T-helper 1 cell treated with Interleukin-12 subunit alpha and Interleukin-12 subunit beta and Interleukin-4 antibody, amounts not matched to agents 30 μg/mL and 1 μg/mL, for 36 hours (primary cell): Measurements from ENCODE around the gene ECEL1.

Experiments
- H3K27ac Mint-ChIP-seq: one replicate; pipeline ENCODE4 v1.8.0; 2021; ENCODE audit warnings: mild to moderate bottlenecking, mixed read lengths
- H3K27me3 Mint-ChIP-seq: one replicate; pipeline ENCODE4 v1.8.0; 2021; ENCODE audit warnings: low read depth, mixed read lengths
- H3K36me3 Mint-ChIP-seq: one replicate; pipeline ENCODE4 v1.8.0; 2021; ENCODE audit warnings: low read depth, mixed read lengths
- H3K4me1 Mint-ChIP-seq: one replicate; pipeline ENCODE4 v1.8.0; 2021; ENCODE audit warnings: low read depth, mixed read lengths
- H3K4me3 Mint-ChIP-seq: one replicate; pipeline ENCODE4 v1.8.0; 2021; ENCODE audit warnings: mild to moderate bottlenecking, moderate library complexity, mixed read lengths
- H3K9me3 Mint-ChIP-seq: one replicate; pipeline ENCODE4 v1.8.0; 2021; ENCODE audit warnings: mixed read lengths

The ECEL1 gene

DNA sequence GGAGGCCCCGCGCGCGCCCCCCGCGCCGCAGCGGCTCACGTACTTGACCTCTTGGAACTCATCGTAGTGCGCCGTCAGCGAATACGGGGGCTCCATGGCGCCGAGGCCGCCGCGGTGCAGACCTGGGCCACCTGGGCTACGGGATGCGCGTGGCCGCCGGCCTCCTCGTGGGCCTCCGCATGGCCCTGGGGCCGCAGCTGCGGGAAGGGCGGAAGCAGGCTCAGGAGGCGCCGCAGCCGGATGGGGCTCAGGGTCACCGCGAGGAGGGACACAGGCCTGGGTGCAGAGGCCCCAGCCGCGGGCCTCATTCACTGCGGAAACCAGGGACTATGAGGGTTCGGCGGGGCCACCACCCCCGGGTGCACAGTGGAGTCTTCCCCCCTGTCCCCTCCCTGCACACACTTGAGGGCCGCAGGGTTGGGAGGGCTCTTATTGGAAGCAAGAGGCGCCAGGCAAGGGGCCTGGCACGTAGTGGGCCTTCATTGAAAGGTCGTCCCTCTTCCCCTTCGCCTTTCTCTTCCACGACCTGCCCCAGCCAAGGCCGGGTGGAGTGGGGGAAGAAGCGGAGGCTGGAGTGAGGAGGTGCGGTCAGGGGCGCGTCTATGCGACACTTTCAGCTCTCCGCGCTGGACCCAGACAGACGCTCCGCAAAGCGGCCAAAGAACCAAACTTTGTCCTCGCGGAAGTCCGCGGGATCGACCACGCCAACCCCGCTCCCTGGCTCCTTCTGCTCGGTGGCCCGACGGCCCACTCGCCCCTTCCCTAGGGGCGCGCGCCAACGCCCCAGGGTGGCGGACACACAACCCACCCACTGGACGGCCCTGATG lies 863 bp downstream of the ECEL1 start:
- no peak overlapping the region for H3K4me3 Mint-ChIP-seq
- no peaks in the 10 kb centered on the region for H3K4me1 Mint-ChIP-seq
- no peak overlapping the region for H3K27ac Mint-ChIP-seq
- H3K27me3 Mint-ChIP-seq, result peaks cover 46% of the 10 kb centered on the region
- H3K9me3 Mint-ChIP-seq, result no peaks in the 10 kb centered on the region
- peaks cover 1% of the 10 kb centered on the region for H3K36me3 Mint-ChIP-seq

DNA sequence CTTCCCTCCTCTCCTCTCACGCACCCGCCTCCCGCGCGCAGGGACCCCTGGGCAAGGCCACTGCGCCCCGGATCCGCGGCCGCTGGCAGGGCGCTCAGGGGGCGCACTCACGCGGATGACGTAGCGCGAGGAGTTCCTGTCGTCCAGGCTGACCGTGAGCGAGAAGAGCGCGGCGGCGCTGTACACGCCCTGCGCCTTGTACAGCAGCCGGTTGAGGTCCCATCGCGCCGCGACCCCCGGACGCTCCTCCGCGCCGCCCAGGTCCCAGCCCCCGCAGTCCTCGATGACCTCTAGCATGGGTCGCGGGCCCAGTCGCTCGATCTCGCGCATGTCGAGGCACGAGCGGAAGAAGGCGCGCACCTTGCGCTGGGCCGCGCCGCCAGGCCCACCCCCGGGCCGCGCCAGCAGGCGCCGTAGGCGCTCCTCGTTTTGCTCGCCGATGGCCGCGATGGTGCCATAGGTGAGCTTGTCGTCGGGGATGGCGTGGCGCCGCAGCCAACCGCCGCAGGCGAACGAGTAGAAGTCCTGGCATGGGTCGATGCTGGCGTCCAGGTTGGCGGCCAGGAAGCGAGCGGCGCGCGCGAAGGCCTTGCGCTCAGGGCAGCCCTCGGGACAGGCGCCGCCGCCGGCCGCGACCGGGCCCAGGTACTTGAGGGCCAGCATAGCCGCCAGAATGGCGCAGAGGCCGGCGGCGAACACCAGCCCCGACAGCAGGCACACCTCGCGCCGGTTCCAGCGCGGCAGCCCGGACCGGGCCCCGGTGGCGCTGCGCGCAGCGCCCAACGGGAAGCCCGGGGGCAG lies 1.7 kb downstream of the ECEL1 start:
- no peak overlapping the region for H3K27ac Mint-ChIP-seq
- H3K4me1 Mint-ChIP-seq, result no peaks in the 10 kb centered on the region
- peaks cover 42% of the 10 kb centered on the region for H3K27me3 Mint-ChIP-seq

DNA sequence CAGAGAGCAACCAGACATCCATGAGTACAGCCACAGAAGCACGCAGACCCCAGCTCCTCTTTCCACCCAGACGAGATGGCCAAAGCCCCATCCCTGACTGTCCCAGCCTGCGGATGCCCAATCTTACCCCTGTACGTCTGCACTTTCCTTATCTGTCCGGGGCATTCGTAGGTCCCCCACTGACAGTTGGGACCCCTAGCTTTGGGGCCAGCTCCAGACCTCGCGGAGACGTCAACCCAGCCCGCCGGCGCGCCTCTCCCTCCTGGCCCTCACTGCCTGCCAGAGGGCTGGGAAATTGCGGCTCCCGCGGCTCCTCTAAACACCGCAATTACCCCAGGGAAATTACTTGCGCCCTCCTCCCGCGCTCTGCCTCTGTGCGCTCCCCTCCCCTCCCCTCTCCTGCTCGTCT lies 2.3 kb downstream of the ECEL1 start:
- Mint-ChIP-seq H3K4me1 (no peaks in the 10 kb centered on the region), H3K27ac (no peak overlapping the region), H3K27me3 (peaks cover 40% of the 10 kb centered on the region), H3K36me3 (peaks cover 1% of the 10 kb centered on the region), H3K4me3 (no peak overlapping the region), H3K9me3 (no peaks in the 10 kb centered on the region)

More for the DNA sequence above, 1.7 kb downstream of the ECEL1 start:
- Mint-ChIP-seq H3K36me3 (peaks cover 1% of the 10 kb centered on the region), H3K4me3 (no peak overlapping the region), H3K9me3 (no peaks in the 10 kb centered on the region)

DNA sequence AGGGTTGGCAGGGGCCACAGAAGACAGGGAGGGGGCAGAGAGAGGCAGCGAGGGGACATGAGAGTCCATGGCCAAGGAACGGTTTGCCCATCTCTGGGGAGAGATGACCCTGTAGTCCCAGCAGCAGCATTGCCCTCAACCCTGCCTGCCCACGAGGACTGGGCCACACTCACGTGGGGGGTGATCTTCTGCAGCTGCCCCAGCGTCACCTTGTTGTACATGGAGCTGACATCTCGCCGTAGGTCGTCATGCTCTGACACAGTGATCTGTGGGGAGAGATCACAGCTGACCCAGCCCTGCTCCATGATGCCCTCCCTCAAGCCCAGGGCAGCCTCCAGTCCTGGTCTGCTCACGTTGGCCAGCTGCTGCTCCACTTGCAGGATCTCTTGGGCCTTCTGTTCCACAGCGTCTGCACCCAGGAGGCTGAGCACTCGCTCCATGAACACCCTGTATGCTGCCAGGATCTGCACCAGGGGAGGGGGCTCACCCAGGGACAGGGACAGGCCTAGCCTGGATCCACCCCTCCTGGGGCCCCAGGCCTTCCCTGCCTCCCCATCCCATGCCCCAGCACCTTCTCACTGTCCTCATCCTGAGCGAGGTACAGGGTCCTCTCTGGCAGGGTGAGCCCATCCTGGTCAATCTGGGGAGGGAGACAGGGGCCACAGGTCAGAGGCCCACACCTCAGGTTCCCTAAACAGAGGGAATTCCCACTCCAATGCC lies 2.8 kb downstream of the ECEL1 start:
- no peaks in the 10 kb centered on the region for H3K9me3 Mint-ChIP-seq
- H3K4me1 Mint-ChIP-seq, result no peaks in the 10 kb centered on the region
- H3K4me3 Mint-ChIP-seq, result no peak overlapping the region
- peaks cover 1% of the 10 kb centered on the region for H3K36me3 Mint-ChIP-seq
- H3K27me3 Mint-ChIP-seq, result peaks cover 35% of the 10 kb centered on the region
- H3K27ac Mint-ChIP-seq, result no peak overlapping the region

DNA sequence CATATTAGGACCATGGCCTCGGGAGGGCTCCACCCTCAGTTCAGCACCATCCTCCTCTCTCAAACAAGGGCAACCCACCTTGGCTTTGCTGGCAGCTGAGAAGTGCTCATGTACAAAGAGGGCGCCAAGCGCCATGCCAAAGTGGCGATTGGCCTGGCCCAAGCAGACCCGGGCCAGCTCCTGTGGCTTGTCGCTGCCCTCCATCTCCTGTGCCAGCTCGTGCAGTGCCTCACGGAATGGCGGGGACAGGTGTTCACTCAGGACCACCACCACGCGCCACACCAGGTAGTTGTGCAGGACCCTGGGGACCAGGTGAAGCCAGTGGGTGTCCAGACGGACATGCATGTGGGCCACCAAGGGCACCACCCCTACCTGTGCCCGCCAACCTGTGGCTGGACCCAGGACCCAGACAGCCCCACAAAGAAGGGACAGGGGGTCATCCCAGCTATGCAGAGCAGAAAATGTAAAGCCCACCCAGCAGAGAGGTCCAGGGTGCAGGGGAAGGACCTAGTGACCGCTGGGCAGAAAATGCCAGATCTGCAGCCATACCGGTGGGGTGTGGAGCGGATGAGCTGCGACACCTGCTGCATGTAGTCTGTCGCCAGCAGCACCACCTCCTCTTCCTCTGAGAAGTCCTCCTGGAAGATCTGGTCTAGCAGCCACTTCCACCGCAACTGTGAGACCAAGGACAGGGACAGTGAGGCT lies 3.6 kb downstream of the ECEL1 start:
- Mint-ChIP-seq H3K36me3 (no peaks in the 10 kb centered on the region), H3K4me1 (no peaks in the 10 kb centered on the region), H3K27me3 (peaks cover 28% of the 10 kb centered on the region), H3K4me3 (no peak overlapping the region), H3K27ac (no peak overlapping the region), H3K9me3 (no peaks in the 10 kb centered on the region)

DNA sequence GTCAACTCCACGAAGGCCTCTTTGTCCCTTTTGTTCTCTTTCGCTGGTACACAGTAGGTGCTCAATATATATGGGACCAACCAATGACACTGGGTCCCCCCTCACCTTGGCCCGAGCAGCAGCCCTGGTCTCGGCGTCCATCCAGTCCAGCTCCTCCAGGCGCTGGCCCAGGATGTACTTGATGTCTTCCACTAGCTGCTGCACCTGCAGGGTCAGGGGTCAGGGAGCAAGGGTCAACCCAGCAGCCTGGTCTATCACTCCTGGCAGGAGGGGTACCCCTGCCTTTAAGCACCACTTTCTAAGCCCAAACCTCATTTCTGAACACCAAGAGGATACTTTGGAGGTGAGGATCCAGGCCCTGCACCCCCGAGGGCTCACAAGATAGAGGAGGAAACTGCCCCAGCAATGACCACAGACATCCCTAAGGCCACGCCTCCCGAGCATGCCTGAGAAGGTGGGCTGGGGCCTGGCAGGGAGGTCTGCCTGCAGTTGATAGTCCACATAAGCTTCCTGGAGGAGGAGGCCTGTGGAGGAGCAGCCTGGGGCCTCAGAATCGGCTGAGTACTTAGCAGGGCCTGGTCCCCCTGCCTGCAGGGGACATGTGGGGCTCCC lies 4.2 kb downstream of the ECEL1 start:
- Mint-ChIP-seq H3K27me3 (peaks cover 21% of the 10 kb centered on the region), H3K27ac (no peak overlapping the region), H3K36me3 (no peaks in the 10 kb centered on the region), H3K4me3 (no peak overlapping the region), H3K4me1 (no peaks in the 10 kb centered on the region), H3K9me3 (no peaks in the 10 kb centered on the region)

DNA sequence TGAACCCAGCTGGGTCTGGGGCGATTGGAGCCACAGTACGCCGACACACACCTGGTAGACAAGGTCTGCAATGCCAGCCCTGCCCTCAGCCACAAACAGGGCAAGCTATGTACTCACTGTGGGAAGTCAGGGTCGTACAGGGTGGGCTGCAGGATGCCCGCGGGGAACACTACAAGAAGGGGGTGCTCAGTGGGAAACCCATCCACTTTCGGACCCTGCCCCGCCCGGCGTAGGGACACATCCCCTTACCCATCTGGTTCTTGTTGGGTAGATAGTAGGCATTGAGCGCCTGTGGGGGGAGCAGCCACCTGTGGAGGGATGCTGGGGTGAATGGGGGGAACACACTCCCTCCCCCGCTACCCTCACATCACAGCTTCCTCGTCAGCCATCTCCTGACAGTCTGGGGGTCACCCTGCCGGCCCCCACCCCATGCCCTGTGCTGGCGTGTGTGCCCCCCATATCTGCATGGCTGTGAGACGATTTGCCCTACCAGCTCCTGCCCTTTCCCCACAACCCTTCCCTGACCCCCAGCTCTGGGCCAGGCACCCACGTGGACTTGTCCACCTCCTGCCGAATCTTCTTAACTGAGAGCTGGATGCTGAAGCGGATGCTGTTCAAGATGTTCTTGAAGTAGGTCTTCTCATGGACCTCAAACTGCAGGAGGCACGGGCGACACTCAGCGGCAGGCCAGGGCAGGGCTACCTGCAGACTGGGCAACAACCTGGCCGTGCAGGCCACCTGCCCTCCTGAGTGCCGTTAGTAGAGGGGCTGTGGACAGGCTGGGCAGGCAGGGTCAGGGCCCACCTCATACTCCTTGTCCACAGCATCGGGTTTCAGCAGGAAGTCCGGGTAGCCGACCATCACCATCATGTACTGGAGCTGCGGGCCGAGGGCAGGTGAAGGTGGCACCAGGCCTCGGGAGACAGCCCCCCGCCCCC lies 5.1 kb downstream of the ECEL1 start:
- H3K27ac Mint-ChIP-seq, result no peak overlapping the region
- H3K27me3 Mint-ChIP-seq, result peaks cover 16% of the 10 kb centered on the region
- H3K4me3 Mint-ChIP-seq, result no peak overlapping the region
- no peaks in the 10 kb centered on the region for H3K36me3 Mint-ChIP-seq
- H3K4me1 Mint-ChIP-seq, result no peaks in the 10 kb centered on the region
- H3K9me3 Mint-ChIP-seq, result no peaks in the 10 kb centered on the region

DNA sequence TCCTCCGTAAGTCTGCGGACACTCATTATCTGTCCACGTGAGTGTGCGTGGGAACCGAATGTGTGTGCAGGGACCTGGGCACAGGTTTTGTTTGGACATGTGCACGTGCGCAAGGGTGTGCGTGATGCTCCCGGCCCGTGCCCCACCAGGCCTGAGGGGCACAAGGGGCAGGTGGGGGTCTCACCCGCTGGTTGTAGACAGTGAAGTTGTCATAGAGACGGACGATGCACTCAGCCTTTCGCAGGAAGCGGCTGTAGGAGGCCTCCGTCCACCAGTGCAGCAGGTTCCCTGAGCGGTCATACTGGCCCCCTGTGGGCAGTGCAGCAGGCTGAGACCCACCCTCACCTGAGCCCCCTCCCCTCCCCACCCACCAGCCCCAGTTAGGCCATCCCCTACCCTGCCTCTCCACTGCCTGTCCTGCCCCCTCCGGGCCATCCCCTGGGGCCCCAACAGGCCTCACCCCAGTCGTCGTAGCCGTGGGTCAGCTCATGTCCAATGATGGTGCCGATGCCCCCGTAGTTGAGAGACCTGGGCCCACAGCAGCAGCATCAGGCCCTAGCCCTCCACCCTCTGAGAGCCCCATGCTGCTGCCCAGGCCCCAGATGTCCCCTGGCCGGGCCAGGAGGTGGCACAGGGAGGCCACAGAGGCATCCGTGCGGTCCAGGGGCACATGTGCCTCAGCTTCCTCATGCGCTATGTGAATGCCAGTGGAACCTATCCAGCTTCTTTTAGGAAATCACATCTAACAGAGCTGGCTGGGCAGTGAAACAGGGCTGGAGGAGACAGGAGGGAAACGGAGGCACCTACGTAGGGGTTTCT lies 6.1 kb downstream of the ECEL1 start:
- no peaks in the 10 kb centered on the region for H3K4me1 Mint-ChIP-seq
- no peak overlapping the region for H3K4me3 Mint-ChIP-seq
- no peaks in the 10 kb centered on the region for H3K9me3 Mint-ChIP-seq
- no peaks in the 10 kb centered on the region for H3K36me3 Mint-ChIP-seq
- H3K27ac Mint-ChIP-seq, result no peak overlapping the region
- peaks cover 16% of the 10 kb centered on the region for H3K27me3 Mint-ChIP-seq

DNA sequence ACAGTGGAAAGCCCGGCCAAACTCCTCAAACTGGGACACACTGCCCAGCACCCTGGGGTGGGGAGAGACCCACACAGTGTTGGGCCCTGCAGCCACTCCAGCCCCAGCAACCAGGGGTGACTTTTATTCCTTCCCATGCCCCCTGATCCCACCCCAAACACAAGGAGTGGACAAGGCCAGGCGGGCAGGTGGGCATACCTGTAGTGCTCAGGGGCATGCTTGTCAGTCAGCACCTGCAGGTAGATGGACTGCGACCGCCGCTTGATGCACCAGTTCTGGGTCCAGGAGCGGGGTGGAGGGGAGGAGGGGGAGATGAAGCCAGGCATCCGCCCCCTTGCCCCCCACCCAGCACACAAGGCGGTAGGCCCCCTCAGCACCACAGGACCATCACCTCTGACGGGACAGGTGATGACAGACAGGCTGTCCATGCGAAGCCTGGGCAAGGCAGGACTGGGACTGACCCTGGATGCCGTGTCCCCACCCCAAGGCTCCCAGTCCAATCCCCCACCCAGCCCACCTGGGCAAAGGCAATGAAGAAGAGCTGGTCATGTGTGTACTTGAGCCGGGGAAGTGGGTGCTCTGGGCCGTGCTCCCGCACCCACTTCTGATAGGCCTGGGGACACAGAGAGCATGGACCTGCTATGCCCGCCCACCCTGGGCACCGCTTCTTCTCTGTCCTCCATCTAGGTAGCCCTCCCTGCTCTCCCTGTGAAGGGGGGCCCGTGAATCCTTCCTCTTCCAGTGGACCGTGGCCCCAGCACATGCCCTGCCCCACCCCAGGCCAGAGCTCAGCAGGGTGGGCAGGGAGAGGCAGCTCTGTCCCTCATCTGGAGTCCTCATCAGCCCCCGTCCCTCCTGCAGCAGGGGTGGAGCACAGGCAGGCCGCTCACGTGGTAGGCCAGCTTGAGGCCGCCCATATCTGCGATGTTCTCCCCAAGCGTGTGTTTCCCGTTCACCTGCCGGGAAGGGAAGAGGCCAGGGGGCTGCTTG lies 7.1 kb downstream of the ECEL1 start:
- no peaks in the 10 kb centered on the region for H3K4me1 Mint-ChIP-seq
- no peaks in the 10 kb centered on the region for H3K9me3 Mint-ChIP-seq
- no peak overlapping the region for H3K27ac Mint-ChIP-seq
- no peaks in the 10 kb centered on the region for H3K36me3 Mint-ChIP-seq
- H3K4me3 Mint-ChIP-seq, result no peak overlapping the region
- H3K27me3 Mint-ChIP-seq, result peaks cover 15% of the 10 kb centered on the region

DNA sequence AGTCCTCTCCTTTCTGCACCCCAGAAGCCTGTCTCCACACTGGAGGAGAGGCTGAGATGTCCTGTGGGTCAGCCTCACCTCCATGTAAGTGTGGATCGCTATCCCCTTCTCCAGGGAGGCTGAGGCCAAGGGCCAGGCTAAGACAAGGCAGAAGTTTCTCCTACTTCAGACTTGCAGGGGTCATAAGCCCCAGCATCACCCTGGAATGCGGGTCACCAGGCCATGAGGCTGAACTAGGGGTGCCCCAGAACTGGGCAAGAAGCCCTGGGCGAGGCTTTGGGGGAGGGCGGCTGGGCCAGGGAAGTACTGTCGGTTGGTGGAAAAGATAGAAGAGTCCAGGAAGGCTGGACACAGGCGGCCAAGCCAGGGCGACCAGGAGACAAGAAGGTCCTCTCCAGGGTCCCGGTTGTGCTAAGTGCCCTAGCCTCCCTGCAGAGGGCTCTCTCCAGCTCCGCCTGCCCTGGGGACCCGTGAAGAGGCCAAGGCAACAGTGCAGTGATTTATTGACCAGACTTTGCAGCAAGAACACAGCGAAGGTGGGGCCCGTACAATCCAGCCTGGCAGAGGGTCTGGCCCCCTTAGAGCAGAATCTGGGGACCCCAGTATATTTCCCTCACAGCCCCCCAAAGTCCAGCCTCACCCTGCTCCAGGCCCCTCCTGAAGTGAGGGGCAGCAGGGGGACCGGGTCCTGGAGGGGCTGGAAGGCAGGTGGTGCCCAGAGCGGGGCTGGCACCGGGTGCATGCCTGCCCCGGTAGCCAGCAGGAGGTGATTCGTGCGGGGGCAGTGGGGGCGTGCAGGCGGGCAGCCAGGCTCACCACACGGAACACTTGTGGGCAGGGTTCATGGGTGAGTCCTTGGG lies 8.1 kb downstream of the ECEL1 start:
- H3K9me3 Mint-ChIP-seq, result no peaks in the 10 kb centered on the region
- no peak overlapping the region for H3K4me3 Mint-ChIP-seq
- H3K4me1 Mint-ChIP-seq, result no peaks in the 10 kb centered on the region
- peaks cover 6% of the 10 kb centered on the region for H3K27me3 Mint-ChIP-seq
- no peaks in the 10 kb centered on the region for H3K36me3 Mint-ChIP-seq
- H3K27ac Mint-ChIP-seq, result no peak overlapping the region
